Lung microvascular endothelial cell (primary cell): ENCODE results near the gene PCDHA5. TPM values are rescaled to one million over a fixed set of nuclear protein-coding genes. Genes with fewer than 3 reads are reported as not detected.
A peak's percentile ranks its signal among the peaks of the same experiment; 100 is the strongest.
"Not testable (repeated sequence)": the region's sequence is repeated elsewhere in the genome, so short reads cannot be mapped to it uniquely, and the experiment has no call there.

ENCODE experiments used
- DNase-seq, 2 donors: peaks; one replicate each; pipeline versions ENCODE4 v3.0.0 to v3.0.0-alpha.2; 2010; ENCODE audit warnings: low read depth in 2 of 2
- total RNA-seq: library from RNA; depleted of rRNA; stranded (reverse); fragments of >200 nt; gene quantifications from 2 replicates; pipeline ENCODE4 v1.2.1, GENCODE V29; 2014

PCDHA5 gene
- total RNA-seq, 1 donor from 2014 or later, result under 0.01 TPM

GRCh38 chr5:140822969-140823368, 1.6 kb downstream of the PCDHA5 start:
- DNase-seq, result not testable (repeated sequence)

DNA sequence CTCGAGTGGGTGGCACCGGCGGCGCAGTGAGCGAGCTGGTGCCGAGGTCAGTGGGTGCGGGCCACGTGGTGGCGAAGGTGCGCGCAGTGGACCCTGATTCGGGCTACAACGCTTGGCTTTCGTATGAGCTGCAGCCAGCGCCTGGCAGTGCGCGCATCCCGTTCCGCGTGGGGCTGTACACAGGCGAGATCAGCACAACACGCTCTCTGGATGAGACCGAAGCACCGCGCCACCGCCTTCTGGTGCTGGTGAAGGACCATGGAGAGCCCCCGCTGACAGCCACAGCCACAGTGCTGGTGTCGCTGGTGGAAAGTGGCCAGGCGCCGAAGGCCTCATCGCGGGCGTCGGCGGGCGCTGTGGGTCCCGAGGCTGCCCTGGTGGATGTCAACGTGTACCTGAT, 2.1 kb downstream of the PCDHA5 start:
- no peak for DNase-seq

GRCh38 chr5:140827704-140828361, 6.4 kb downstream of the PCDHA5 start, which contains the start of gene PCDHA6:
TSS of gene PCDHA6 (plus strand) at chr5:140827960. CDS start at chr5:140828092, 132 bp downstream.
- DNase-seq, result peak in 1 of 2 donors; percentile 28

- no peak for DNase-seq
Measured at GRCh38 chr5:140828362-140828737, 6.9 kb downstream of the PCDHA5 start.

GRCh38 chr5:140829511-140830501, 8.4 kb downstream of the PCDHA5 start:
- not testable (repeated sequence) for DNase-seq

DNA sequence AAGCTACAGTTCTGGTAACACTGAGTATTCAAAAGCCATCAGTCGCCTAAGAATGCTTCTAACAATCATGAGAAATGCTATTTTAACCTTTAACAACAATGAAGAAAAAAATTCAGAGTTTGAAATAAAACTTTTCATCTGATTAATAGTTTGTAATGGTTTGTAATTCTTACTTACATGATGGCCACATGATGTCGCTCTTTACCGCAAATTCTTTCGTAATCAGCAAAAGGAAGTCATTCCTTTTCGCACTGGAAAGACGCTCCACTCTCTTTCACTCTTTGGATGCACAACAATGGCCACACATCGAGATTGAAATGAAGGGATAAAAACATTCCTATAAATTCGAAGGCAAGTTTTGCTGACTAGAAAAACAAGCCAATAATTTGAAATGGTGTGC, 12.6 kb downstream of the PCDHA5 start, which contains the start of gene PCDHA7:
PCDHA7 (plus strand) TSS at position 277 of the 400 bp plus-strand sequence; CDS start at position 392, 115 bp downstream.
- DNase-seq, result peak; percentile 28 to 36

GRCh38 chr5:140834439-140835008, 13.1 kb downstream of the PCDHA5 start:
- DNase-seq, result not testable (repeated sequence)

GRCh38 chr5:140835622-140836510, 14.5 kb downstream of the PCDHA5 start:
- no peak for DNase-seq

- peak in 1 of 2 donors; percentile 52 for DNase-seq
Measured at GRCh38 chr5:140840978-140841962, 19.9 kb downstream of the PCDHA5 start, which contains the start of gene PCDHA8. TSS of gene PCDHA8 (plus strand) at chr5:140841187. CDS start at chr5:140841322, 135 bp downstream.

GRCh38 chr5:140842798-140843733, 21.7 kb downstream of the PCDHA5 start:
- DNase-seq, result no peak

DNA sequence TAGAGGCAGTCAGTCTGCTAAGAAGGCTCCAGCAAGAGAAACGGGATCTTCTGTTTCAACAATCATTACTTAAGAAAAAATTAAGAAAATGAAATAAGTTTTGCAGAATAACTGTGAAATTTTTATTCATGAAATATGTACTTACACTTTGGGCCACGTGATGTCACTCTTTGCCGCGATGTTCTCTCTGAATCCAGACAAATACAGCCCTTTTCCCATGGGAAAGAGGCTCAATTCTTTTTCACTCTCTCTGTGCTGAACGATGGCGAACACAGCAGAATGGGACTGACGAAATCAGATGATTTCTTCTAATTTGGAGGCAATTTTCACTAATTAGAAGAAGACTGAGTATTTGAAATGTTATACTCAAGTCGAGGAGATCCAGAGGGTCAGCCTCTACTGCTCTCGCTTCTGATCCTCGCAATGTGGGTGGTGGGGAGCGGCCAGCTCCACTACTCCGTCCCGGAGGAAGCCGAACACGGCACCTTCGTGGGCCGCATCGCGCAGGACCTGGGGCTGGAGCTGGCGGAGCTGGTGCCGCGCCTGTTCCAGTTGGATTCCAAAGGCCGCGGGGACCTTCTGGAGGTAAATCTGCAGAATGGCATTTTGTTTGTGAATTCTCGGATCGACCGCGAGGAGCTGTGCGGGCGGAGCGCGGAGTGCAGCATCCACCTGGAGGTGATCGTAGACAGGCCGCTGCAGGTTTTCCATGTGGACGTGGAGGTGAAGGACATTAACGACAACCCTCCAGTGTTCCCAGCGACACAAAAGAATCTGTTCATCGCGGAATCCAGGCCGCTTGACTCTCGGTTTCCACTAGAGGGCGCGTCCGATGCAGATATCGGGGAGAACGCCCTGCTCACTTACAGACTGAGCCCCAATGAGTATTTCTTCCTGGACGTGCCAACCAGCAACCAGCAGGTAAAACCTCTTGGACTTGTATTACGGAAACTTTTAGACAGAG, 27.0 kb downstream of the PCDHA5 start, which contains the start of gene PCDHA9:
PCDHA9 (plus strand) TSS at position 244 of the 964 bp plus-strand sequence; CDS start at position 358, 114 bp downstream.
- DNase-seq, result not testable (repeated sequence)

DNA sequence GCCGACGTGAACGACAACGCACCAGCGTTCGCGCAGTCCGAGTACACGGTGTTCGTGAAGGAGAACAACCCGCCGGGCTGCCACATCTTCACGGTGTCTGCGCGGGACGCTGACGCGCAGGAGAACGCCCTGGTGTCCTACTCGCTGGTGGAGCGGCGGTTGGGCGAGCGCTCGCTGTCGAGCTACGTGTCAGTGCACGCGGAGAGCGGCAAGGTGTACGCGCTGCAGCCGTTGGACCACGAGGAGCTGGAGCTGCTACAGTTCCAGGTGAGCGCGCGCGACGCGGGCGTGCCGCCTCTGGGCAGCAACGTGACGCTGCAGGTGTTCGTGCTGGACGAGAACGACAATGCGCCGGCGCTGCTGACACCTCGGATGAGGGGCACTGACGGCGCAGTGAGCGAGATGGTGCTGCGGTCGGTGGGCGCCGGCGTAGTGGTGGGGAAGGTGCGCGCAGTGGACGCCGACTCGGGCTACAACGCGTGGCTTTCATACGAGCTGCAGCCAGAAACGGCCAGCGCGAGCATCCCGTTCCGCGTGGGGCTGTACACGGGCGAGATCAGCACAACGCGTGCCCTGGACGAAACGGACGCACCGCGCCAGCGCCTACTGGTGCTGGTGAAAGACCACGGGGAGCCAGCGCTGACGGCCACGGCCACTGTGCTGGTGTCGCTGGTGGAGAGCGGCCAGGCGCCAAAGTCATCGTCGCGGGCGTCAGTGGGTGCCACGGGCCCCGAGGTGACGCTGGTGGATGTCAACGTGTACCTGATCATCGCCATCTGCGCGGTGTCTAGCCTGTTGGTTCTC, 28.6 kb downstream of the PCDHA5 start:
- DNase-seq, result not testable (repeated sequence)

DNA sequence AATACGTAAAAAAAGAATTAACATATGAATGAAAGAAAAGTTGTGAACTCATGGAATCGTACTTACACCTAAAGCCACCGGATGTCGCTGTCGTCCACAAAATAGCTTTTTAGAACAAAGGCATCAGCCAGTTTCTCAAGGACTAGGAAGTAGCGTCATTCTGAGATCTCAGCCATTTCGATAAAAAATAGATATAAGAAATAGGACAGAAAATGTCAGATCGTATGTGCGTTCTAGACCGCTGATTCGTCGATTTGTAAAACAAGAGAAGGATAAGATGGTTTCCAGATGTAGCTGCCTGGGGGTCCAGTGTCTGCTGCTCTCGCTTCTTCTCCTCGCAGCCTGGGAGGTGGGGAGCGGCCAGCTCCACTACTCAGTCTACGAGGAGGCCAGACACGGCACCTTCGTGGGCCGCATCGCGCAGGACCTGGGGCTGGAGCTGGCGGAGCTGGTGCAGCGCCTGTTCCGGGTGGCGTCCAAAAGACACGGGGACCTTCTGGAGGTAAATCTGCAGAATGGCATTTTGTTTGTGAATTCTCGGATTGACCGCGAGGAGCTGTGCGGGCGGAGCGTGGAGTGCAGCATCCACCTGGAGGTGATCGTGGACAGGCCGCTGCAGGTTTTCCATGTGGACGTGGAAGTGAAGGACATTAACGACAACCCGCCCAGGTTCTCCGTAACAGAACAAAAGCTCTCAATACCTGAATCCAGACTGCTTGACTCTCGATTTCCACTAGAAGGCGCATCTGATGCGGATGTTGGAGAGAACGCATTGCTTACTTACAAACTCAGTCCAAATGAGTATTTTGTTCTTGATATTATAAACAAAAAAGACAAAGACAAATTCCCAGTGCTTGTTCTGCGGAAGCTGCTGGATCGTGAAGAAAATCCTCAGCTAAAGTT, 34.6 kb downstream of the PCDHA5 start, which contains the start of gene PCDHA10:
PCDHA10 (plus strand) TSS at position 126 of the 903 bp plus-strand sequence; CDS start at position 278, 152 bp downstream.
- no peak for DNase-seq

GRCh38 chr5:140857177-140857986, 36.0 kb downstream of the PCDHA5 start:
- no peak for DNase-seq
